ENCODE measurements around the gene SLC25A34.

- no peak for TF ChIP-seq CTCF (IDR thresholded peaks at IDR 0.05)
- no peak for TF ChIP-seq POLR2A (IDR thresholded peaks at IDR 0.05)
Measured at GRCh38 chr1:15698201-15698600, 37.9 kb upstream of the SLC25A34 start.

Data from lower leg skin (tissue), 3 donors.